K562 treated with DMSO at 1 percent for 48 hours (cell line): ENCODE results near the gene RNF146. TPM values are rescaled to one million over a fixed set of nuclear protein-coding genes. Genes with fewer than 3 reads are reported as not detected.

Source experiments
- total RNA-seq: library from RNA; unstranded; fragments of 300-600 nt; gene quantifications from 2 replicates; pipeline ENCODE4 v1.2.3, GENCODE V29; 2022; ENCODE audit warnings: low replicate concordance; ENCODE audit errors: extremely low read depth

The RNF146 gene
- not detected in 2 replicates for total RNA-seq

GRCh38 chr6:127266178-127266891, at the start of gene RNF146:
Gene RNF146 (plus strand): TSS chr6:127266864. CDS start chr6:127280339, 13,475 bp downstream.

Other genes starting within 250 kb of the RNF146 start
- not detected in 2 replicates for gene RSPO3, start 148.2 kb upstream of the RNF146 start, total RNA-seq
- not detected in 2 replicates for gene ECHDC1, start 76.7 kb downstream of the RNF146 start, total RNA-seq
- not detected in 2 replicates for gene KIAA0408, start 192.5 kb downstream of the RNF146 start, total RNA-seq